ENCODE results near the gene C4orf50.

- TF ChIP-seq CTCF (IDR thresholded peaks at IDR 0.05; ENCODE audit: insufficient read depth, low read depth, low read length) (no peak), EZH2 (IDR thresholded peaks at IDR 0.05; ENCODE audit: insufficient read depth, low read length) (no peak)
Observed at GRCh38 chr4:5905714-5906113, 112.5 kb downstream of the C4orf50 start.

All from astrocyte (in vitro differentiated cells and primary cell).